Fibroblast of gingiva (primary cell): Measurements from ENCODE around the gene DUS3L.
A peak's percentile ranks its signal among the peaks of the same experiment; 100 is the strongest.

ENCODE experiments used
- DNase-seq: peaks from one replicate; pipeline ENCODE4 v3.0.0-alpha.2; 2011; ENCODE audit warnings: low read depth

The DUS3L gene

GRCh38 chr19:5821521-5822180 lies 30.7 kb upstream of the DUS3L start:
- no peak for DNase-seq

GRCh38 chr19:5820785-5821184 lies 29.8 kb upstream of the DUS3L start:
- no peak for DNase-seq

- DNase-seq, result no peak
These were observed 27.6 kb upstream of the DUS3L start for GRCh38 chr19:5818594-5818993.

- DNase-seq, result no peak
These were observed 26.3 kb upstream of the DUS3L start for GRCh38 chr19:5817218-5817617.

GRCh38 chr19:5814852-5815246 lies 23.9 kb upstream of the DUS3L start:
- DNase-seq, result no peak

- no peak for DNase-seq
These were observed 23.3 kb upstream of the DUS3L start for GRCh38 chr19:5814123-5814851.

GRCh38 chr19:5811117-5811516 lies 20.2 kb upstream of the DUS3L start:
- no peak for DNase-seq

- DNase-seq, result no peak
These were observed 18.5 kb upstream of the DUS3L start for GRCh38 chr19:5809469-5809868.

- DNase-seq, result no peak
These were observed 18.1 kb upstream of the DUS3L start for GRCh38 chr19:5809053-5809452.

GRCh38 chr19:5808120-5808816 lies 17.3 kb upstream of the DUS3L start:
- no peak for DNase-seq

- no peak for DNase-seq
These were observed 15.9 kb upstream of the DUS3L start for GRCh38 chr19:5806905-5807304.

GRCh38 chr19:5806133-5806489 lies 15.1 kb upstream of the DUS3L start:
- no peak for DNase-seq

- DNase-seq, result peak; percentile 21
These were observed 14.6 kb upstream of the DUS3L start for GRCh38 chr19:5805462-5806132.

GRCh38 chr19:5804516-5805461 lies 13.8 kb upstream of the DUS3L start, which contains the start of gene NRTN:
TSS of gene NRTN (plus strand) at chr19:5805067. CDS start at chr19:5824166, 19,099 bp downstream.
- DNase-seq, result no peak

GRCh38 chr19:5803752-5804515 lies 13.0 kb upstream of the DUS3L start:
- DNase-seq, result peak; percentile 70

- DNase-seq, result no peak
These were observed 12.4 kb upstream of the DUS3L start for GRCh38 chr19:5803441-5803751.

GRCh38 chr19:5801796-5802619 lies 11.0 kb upstream of the DUS3L start:
- DNase-seq, result no peak

GRCh38 chr19:5800361-5801270 lies 9.7 kb upstream of the DUS3L start:
- no peak for DNase-seq
